ENCODE results near the gene PGRMC2.
A peak's percentile ranks its signal among the peaks of the same experiment; 100 is the strongest.

The PGRMC2 gene

GRCh38 chr4:128287141-128287870 is at the start of gene PGRMC2:
PGRMC2 (minus strand) TSS chr4:128287813; CDS start chr4:128287790, 23 bp downstream.
- DNase-seq = peak; percentile 12

GRCh38 chr4:128335541-128335940 is 47.9 kb upstream of the PGRMC2 start:
- DNase-seq = no peak

- no peak for DNase-seq
Measured at GRCh38 chr4:128334256-128334655, 46.6 kb upstream of the PGRMC2 start.

- DNase-seq = no peak
Measured at GRCh38 chr4:128333309-128334018, 45.9 kb upstream of the PGRMC2 start.

GRCh38 chr4:128332081-128332480 is 44.5 kb upstream of the PGRMC2 start:
- DNase-seq = no peak

- no peak for DNase-seq
Measured at GRCh38 chr4:128329638-128330037, 42.0 kb upstream of the PGRMC2 start.

- DNase-seq = no peak
Measured at GRCh38 chr4:128328106-128328505, 40.5 kb upstream of the PGRMC2 start.

GRCh38 chr4:128323401-128323800 is 35.8 kb upstream of the PGRMC2 start:
- no peak for DNase-seq

GRCh38 chr4:128322986-128323385 is 35.4 kb upstream of the PGRMC2 start:
- DNase-seq = no peak

GRCh38 chr4:128322311-128322710 is 34.7 kb upstream of the PGRMC2 start:
- DNase-seq = no peak

- DNase-seq = no peak
Measured at GRCh38 chr4:128320656-128321055, 33.0 kb upstream of the PGRMC2 start.

GRCh38 chr4:128315756-128316520 is 28.3 kb upstream of the PGRMC2 start:
- no peak for DNase-seq

- no peak for DNase-seq
Measured at GRCh38 chr4:128311659-128312403, 24.2 kb upstream of the PGRMC2 start.

GRCh38 chr4:128310266-128310697 is 22.7 kb upstream of the PGRMC2 start:
- no peak for DNase-seq

- no peak for DNase-seq
Measured at GRCh38 chr4:128309585-128309984, 22.0 kb upstream of the PGRMC2 start.

- DNase-seq = no peak
Measured at GRCh38 chr4:128308986-128309385, 21.4 kb upstream of the PGRMC2 start.

GRCh38 chr4:128307123-128307571 is 19.5 kb upstream of the PGRMC2 start:
- DNase-seq = no peak

- no peak for DNase-seq
Measured at GRCh38 chr4:128305942-128306341, 18.3 kb upstream of the PGRMC2 start.

- no peak for DNase-seq
Measured at GRCh38 chr4:128303986-128304385, 16.4 kb upstream of the PGRMC2 start.

- no peak for DNase-seq
Measured at GRCh38 chr4:128303405-128303785, 15.8 kb upstream of the PGRMC2 start.

GRCh38 chr4:128301979-128302378 is 14.4 kb upstream of the PGRMC2 start:
- DNase-seq = no peak

- no peak for DNase-seq
Measured at GRCh38 chr4:128299848-128300247, 12.2 kb upstream of the PGRMC2 start.

- DNase-seq = no peak
Measured at GRCh38 chr4:128298852-128299251, 11.2 kb upstream of the PGRMC2 start.

Measured in activated T-cell treated with anti-CD3 and anti-CD28 coated beads for 4 hours (primary cell).